PC-3 (cell line): ENCODE measurements around the gene LBX2. TPM values are rescaled to one million over a fixed set of nuclear protein-coding genes. Genes with fewer than 3 reads are reported as not detected.

ENCODE experiments used
- ATAC-seq: fragments of 200-7000 bp; cut with Tn5 transposase; 2 replicates; pipeline ENCODE4 v1.9.1; 2020; ENCODE audit warnings: mild to moderate bottlenecking, moderate library complexity
- BruUV-seq: library from RNA; stranded (reverse); fragments of 400-500 nt; replicated peaks from 2 replicates; lab custom pipeline; 2021; lab: Mats Ljungman, UMichigan
- CTCF ChIA-PET: fragments of 300-600 bp; sonication (Branson Sonifier 250); formaldehyde crosslinking; loops from one replicate; lab custom pipeline; 2022; ENCODE audit warnings: antibody characterized with exemption; lab: Charles Lee
- POLR2A ChIA-PET: fragments of 300-600 bp; sonication (Branson Sonifier 250); formaldehyde crosslinking; loops from one replicate; lab custom pipeline; 2022; ENCODE audit warnings: antibody characterized with exemption; ENCODE audit not compliant: unreplicated experiment; lab: Charles Lee
- DNase-seq: peaks from one replicate; pipeline ENCODE4 v3.0.0-alpha.2; 2015
- H2AFZ ChIP-seq: fragments of 300-600 bp; sonication (generic); 2 replicates; pipeline ENCODE4 v1.6.0; 2016; ENCODE audit warnings: antibody characterized with exemption, low read length
- H3F3A ChIP-seq: fragments of 300-600 bp; sonication (generic); one replicate; pipeline ENCODE4 v1.6.0; 2017; ENCODE audit warnings: antibody characterized with exemption, low read length, control low read depth, mild to moderate bottlenecking; ENCODE audit not compliant: unreplicated experiment
- H3K27ac ChIP-seq: fragments of 300-600 bp; sonication (generic); 2 replicates; pipeline ENCODE4 v1.5.1; 2016; ENCODE audit warnings: mild to moderate bottlenecking, low read length
- H3K27me3 ChIP-seq: fragments of 300-600 bp; sonication (generic); 2 replicates; pipeline ENCODE4 v1.6.1; 2016; ENCODE audit warnings: low read length, mixed read lengths
- H3K36me3 ChIP-seq: fragments of 300-600 bp; sonication (generic); 2 replicates; pipeline ENCODE4 v1.6.1; 2016; ENCODE audit warnings: low read depth, mixed run types, low read length, mixed read lengths
- H3K4me1 ChIP-seq: fragments of 300-600 bp; sonication (generic); 2 replicates; pipeline ENCODE4 v1.5.1; 2016; ENCODE audit warnings: low read length; ENCODE audit not compliant: insufficient read depth
- H3K4me2 ChIP-seq: fragments of 300-600 bp; sonication (generic); 2 replicates; pipeline ENCODE4 v1.6.0; 2016; ENCODE audit warnings: low read length
- H3K4me3 ChIP-seq: fragments of 300-600 bp; sonication (generic); 2 replicates; pipeline ENCODE4 v1.5.1; 2016; ENCODE audit warnings: mild to moderate bottlenecking, low read length, mixed read lengths
- H3K79me2 ChIP-seq: fragments of 300-600 bp; sonication (generic); 2 replicates; pipeline ENCODE4 v1.6.1; 2017; ENCODE audit warnings: low read length, mixed read lengths
- H3K9ac ChIP-seq: fragments of 300-600 bp; sonication (generic); 2 replicates; pipeline ENCODE4 v1.6.0; 2016; ENCODE audit warnings: mild to moderate bottlenecking, low read length
- H3K9me2 ChIP-seq: fragments of 300-600 bp; sonication (generic); replicated peaks from 2 replicates; pipeline ENCODE4 v1.6.1; 2016; ENCODE audit warnings: mixed run types, low read length, mixed read lengths
- H3K9me3 ChIP-seq: fragments of 300-600 bp; sonication (generic); 2 replicates; pipeline ENCODE4 v1.6.1; 2016; ENCODE audit warnings: low read length, mixed read lengths
- H4K20me1 ChIP-seq: fragments of 300-600 bp; sonication (generic); 2 replicates; pipeline ENCODE4 v1.6.1; 2016; ENCODE audit warnings: low read length, mixed read lengths
- EZH2 ChIP-seq: fragments of 300-600 bp; sonication (generic); IDR thresholded peaks from one replicate; pipeline ENCODE4 v1.6.1; 2017; ENCODE audit warnings: antibody characterized with exemption, mild to moderate bottlenecking, low read length; ENCODE audit not compliant: unreplicated experiment
- EZH2phosphoT487 ChIP-seq: fragments of 300-600 bp; sonication (generic); IDR thresholded peaks from 2 replicates; pipeline ENCODE4 v1.6.1; 2018; ENCODE audit warnings: mild to moderate bottlenecking, antibody characterized with exemption, low read length, borderline replicate concordance
- intact Hi-C: fragments of 100-400 bp; cut with micrococcal nuclease; formaldehyde crosslinking; loops from 2 replicates; pipeline ENCODE4 v1.9.0; 2023
- total RNA-seq: library from RNA; depleted of rRNA; stranded (reverse); fragments of >200 nt; gene quantifications from 2 replicates; pipeline ENCODE4 v1.2.3, GENCODE V29; 2014
- TF ChIP-seq, protein P1 (sequence below): fragments of 300-600 bp; sonication (generic); conservative IDR thresholded peaks from 2 replicates; pipeline ENCODE4 v1.5.1; 2017; ENCODE audit warnings: antibody characterized with exemption, low read depth, mild to moderate bottlenecking, low read length

The LBX2 gene
- total RNA-seq, 1 experiment from 2014 or later, result not detected

DNA sequence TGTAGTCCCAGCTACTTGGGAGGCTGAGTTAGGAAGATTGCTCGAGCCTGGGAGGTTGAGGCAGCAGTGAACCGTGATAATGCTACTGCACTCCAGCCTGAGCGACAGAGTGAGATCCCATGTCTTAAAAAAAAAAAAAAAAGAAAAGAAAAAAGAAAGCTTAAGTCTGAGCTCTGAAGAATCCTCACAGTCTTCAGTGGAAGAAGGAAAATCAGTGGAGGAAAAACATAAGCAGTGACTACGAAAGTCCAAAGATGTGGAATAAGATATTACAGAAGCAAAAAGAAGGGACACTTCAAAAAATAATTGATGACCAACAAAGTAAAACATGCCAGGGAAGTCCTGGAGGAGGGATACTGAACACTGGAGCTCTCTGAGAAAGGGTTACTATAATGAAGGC lies 10.9 kb upstream of the LBX2 start:
- CTCF ChIA-PET, result no interaction called here

DNA sequence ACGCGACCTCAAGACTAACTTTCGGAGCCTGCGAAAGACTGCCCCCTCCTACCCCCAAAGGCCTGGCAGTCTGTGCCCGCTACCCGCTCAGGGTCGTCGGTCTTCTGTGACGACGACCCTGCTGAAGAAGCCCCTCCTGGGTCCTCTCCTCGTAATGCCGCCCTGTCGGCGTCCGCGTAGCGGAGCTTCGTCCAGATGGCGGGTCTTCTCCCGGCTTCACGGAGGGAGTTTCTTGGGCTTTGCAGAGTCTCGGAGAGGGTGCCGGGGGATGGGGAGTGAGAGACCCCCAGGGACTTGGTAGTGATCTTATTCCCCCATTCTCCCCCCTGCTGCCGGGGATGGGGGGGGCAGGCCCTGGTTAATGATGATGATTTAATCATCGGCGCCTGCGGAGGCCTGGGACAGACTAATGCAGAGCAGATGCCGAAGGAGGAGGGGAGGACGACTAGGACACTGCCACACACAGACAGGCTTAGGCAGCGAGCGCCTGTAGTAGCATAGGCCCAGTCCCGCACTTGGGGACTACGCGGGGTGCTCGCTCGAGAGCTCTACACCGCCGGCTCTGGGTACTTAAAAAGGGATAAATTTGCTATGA lies 8.6 kb upstream of the LBX2 start:
- intact Hi-C loops, result loop anchor here (1.0 to 2.0 kb wide), 3 partner anchors 21 to 53 kb away; partner anchors contain the start of genes AUP1, HTRA2, INO80B and TTC31
- Histone ChIP-seq H3K27ac (peak overlapping the region; percentile 94; the same call in 1 of the 2 replicates), H3K27me3 (no peaks in the 10 kb centered on the region), H3K36me3 (peaks cover 7% of the 10 kb centered on the region), H3K9me2 (no peaks in the 10 kb centered on the region), H3K79me2 (peaks cover 22% of the 10 kb centered on the region), H3F3A (no peaks in the 10 kb centered on the region), H2AFZ (peak overlapping the region; percentile 84), H3K4me1 (peaks cover 18% of the 10 kb centered on the region), H3K9ac (peak overlapping the region; percentile 99), H3K4me3 (peak overlapping the region; percentile 95), H3K4me2 (peak overlapping the region; percentile 93), H4K20me1 (no peaks in the 10 kb centered on the region), H3K9me3 (no peaks in the 10 kb centered on the region)
- TSS peak; percentile 89 for BruUV-seq
- TF ChIP-seq, protein P1, sequence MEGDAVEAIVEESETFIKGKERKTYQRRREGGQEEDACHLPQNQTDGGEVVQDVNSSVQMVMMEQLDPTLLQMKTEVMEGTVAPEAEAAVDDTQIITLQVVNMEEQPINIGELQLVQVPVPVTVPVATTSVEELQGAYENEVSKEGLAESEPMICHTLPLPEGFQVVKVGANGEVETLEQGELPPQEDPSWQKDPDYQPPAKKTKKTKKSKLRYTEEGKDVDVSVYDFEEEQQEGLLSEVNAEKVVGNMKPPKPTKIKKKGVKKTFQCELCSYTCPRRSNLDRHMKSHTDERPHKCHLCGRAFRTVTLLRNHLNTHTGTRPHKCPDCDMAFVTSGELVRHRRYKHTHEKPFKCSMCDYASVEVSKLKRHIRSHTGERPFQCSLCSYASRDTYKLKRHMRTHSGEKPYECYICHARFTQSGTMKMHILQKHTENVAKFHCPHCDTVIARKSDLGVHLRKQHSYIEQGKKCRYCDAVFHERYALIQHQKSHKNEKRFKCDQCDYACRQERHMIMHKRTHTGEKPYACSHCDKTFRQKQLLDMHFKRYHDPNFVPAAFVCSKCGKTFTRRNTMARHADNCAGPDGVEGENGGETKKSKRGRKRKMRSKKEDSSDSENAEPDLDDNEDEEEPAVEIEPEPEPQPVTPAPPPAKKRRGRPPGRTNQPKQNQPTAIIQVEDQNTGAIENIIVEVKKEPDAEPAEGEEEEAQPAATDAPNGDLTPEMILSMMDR, result no peak
- no peak for TF ChIP-seq EZH2
- CTCF ChIA-PET, result no interaction called here
- peak; percentile 62 for ATAC-seq
- peak; percentile 39 for DNase-seq
- POLR2A ChIA-PET, result no interaction called here

More for the DNA sequence above, 10.9 kb upstream of the LBX2 start:
- Histone ChIP-seq H3K4me2 (no peak overlapping the region), H4K20me1 (no peaks in the 10 kb centered on the region), H3K79me2 (peaks cover 20% of the 10 kb centered on the region), H2AFZ (no peak overlapping the region), H3K27me3 (no peaks in the 10 kb centered on the region), H3K36me3 (peaks cover 2% of the 10 kb centered on the region; the same call in 1 of the 2 replicates), H3K9me3 (no peaks in the 10 kb centered on the region), H3K27ac (no peak overlapping the region), H3K9ac (no peak overlapping the region), H3K4me1 (peaks cover 20% of the 10 kb centered on the region), H3F3A (no peaks in the 10 kb centered on the region), H3K9me2 (no peaks in the 10 kb centered on the region), H3K4me3 (no peak overlapping the region)
- POLR2A ChIA-PET, result no interaction called here
- no TSS peak for BruUV-seq
- no peak for ATAC-seq
- intact Hi-C loops, result no loop called here
- TF ChIP-seq EZH2 (no peak), EZH2phosphoT487 (no peak)
- TF ChIP-seq, protein P1, result no peak
- DNase-seq, result no peak
